Measurements from ENCODE around the gene SHISAL2A. TPM values are rescaled to one million over a fixed set of nuclear protein-coding genes. Genes with fewer than 3 reads are reported as not detected.

SHISAL2A gene
- total and polyA plus RNA-seq, 4 donors, result 0.14 to 0.33 (median 0.22) TPM; not detected in 1

- no peaks in the 10 kb centered on the region for H3K27me3 ChIP-seq (ENCODE audit: control insufficient read depth in 4 of 4, insufficient read depth in 4 of 4, low read length in 3 of 4)
These were observed 44.3 kb downstream of the SHISAL2A start for GRCh38 chr1:52677076-52677806.

More at GRCh38 chr1:52677076-52677806, 44.3 kb downstream of the SHISAL2A start:
- Histone ChIP-seq H3K4me3 (ENCODE audit: low read depth in 1 of 3, low read length in 3 of 3) (no peak overlapping the region), H3K27ac (ENCODE audit: low read depth in 1 of 2, low read length in 2 of 2) (no peak overlapping the region), H3K9me3 (ENCODE audit: control insufficient read depth in 4 of 4, low read length in 3 of 4) (no peaks in the 10 kb centered on the region), H3K36me3 (ENCODE audit: control insufficient read depth in 4 of 4, insufficient read depth in 3 of 4, low read depth in 1 of 4, low read length in 3 of 4) (no peaks in the 10 kb centered on the region), H3K9ac (ENCODE audit: low read depth in 1 of 2, low read length in 2 of 2) (no peak overlapping the region), H3K4me1 (ENCODE audit: control insufficient read depth in 4 of 4, insufficient read depth in 4 of 4, low read length in 3 of 4) (peaks cover 5 to 26% (median 21%) of the 10 kb centered on the region in 4 donors)
- TF ChIP-seq REST (IDR thresholded peaks at IDR 0.05), result peak; percentile 64
- TF ChIP-seq YY1 (IDR thresholded peaks at IDR 0.05), result peak; percentile 75
- peak; percentile 71 for TF ChIP-seq MAX (IDR thresholded peaks at IDR 0.05)
- TF ChIP-seq FOXA1 (IDR thresholded peaks at IDR 0.05), result peak; percentile 65
- TF ChIP-seq GABPA (IDR thresholded peaks at IDR 0.05 in 1 of 2, conservative IDR thresholded peaks at IDR 0.05 in 1 of 2), result peak in 1 of 2 donors; percentile 29
- TF ChIP-seq SP1 (IDR thresholded peaks at IDR 0.05), result peak; percentile 53
- peak; percentile 69 to 70 for TF ChIP-seq RAD21 (IDR thresholded peaks at IDR 0.05)
- peak; percentile 69 to 82 for TF ChIP-seq HNF4A (conservative IDR thresholded peaks at IDR 0.05)
- TF ChIP-seq JUND (IDR thresholded peaks at IDR 0.05), result peak in 1 of 2 donors; percentile 86
- TF ChIP-seq ZBTB33 (IDR thresholded peaks at IDR 0.05), result peak; percentile 38
- no peak for TF ChIP-seq TAF1 (conservative IDR thresholded peaks at IDR 0.05)
- TF ChIP-seq ATF3 (IDR thresholded peaks at IDR 0.05), result peak; percentile 26
- peak; percentile 14 for TF ChIP-seq HNF4G (IDR thresholded peaks at IDR 0.05)
- peak in 1 of 2 donors; percentile 67 for TF ChIP-seq EGR1 (IDR thresholded peaks at IDR 0.05; ENCODE audit: low read depth in 2 of 2)
- TF ChIP-seq CTCF (IDR thresholded peaks at IDR 0.05; ENCODE audit: low read depth, low read length, missing input control), result no peak
- peak; percentile 91 to 92 for TF ChIP-seq RXRA (IDR thresholded peaks at IDR 0.05)
- peak; percentile 82 for TF ChIP-seq FOXA2 (IDR thresholded peaks at IDR 0.05)
- peak; percentile 77 for TF ChIP-seq NR2F2 (IDR thresholded peaks at IDR 0.05)
- DNase-seq (ENCODE audit: low spot score), result no peak
- 41% methylated on average over 6 of the region's 6 CpGs for WGBS

Measured in liver (tissue), 9 donors.